Daoy (cell line): ENCODE data around the gene NF2. TPM values are rescaled to one million over a fixed set of nuclear protein-coding genes. Genes with fewer than 3 reads are reported as not detected.
"Not testable (repeated sequence)": the region's sequence is repeated elsewhere in the genome, so short reads cannot be mapped to it uniquely, and the experiment has no call there.

Source experiments
- DNase-seq: peaks from one replicate; pipeline ENCODE4 v3.0.0-alpha.2; 2015; ENCODE audit warnings: low read depth
- total RNA-seq: library from RNA; depleted of rRNA; stranded (reverse); fragments of >200 nt; shearing (Covaris generic); gene quantifications from 2 replicates; pipeline ENCODE4 v1.2.3, GENCODE V29; 2014; rRNA removed

NF2 gene
- 88.3 and 113 TPM in 2 replicates for total RNA-seq

DNA sequence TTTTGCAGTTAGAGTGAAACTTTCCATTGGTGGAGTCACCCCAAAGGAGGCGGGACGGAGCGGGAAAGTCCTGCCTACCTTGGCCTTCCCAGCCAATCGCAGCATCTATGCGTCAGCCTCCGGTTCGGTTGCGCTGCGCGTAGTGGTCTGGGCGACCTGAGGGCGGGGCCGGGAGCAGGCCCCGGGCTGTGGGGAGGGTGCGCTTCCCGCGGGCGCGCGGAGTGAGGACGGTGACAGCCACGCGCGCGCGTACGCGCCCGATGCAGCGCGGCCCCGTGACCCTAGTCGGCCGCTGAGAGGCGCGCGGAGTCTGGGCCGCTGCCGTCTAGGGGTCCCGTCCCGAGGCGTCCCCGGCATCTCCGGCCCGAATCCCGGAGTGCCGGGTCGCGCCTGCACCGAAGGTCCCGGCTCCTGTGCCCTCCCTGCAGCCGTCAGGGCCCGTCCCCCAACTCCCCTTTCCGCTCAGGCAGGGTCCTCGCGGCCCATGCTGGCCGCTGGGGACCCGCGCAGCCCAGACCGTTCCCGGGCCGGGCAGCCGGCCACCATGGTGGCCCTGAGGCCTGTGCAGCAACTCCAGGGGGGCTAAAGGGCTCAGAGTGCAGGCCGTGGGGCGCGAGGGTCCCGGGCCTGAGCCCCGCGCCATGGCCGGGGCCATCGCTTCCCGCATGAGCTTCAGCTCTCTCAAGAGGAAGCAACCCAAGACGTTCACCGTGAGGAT is at the start of gene NF2:
Gene NF2 (plus strand): TSS at position 276 of the 718 bp plus-strand sequence. CDS start 366 bp downstream, at position 642.
- DNase-seq = peak; percentile 99

- DNase-seq = no peak
Measured at GRCh38 chr22:29555065-29555644, 48.3 kb upstream of the NF2 start.

DNA sequence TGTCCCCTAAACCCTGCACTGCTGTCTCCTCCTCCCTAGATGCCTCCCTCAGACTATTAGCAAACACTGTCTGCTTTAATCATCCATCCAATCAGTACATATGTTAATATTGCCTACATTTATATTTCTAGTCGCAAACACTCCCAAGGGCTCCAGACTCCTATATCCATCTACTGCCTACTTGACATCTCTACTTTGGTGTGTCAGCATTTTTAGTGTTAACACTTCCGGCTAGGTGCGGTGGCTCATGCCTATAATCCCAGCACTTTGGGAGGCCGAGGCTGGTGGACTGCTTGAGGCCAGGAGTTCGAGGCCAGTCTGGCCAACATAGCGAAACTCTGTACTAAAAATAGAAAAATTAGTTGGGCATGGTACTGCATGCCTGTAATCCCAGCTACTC is 44.4 kb upstream of the NF2 start:
- DNase-seq = no peak

- no peak for DNase-seq
Measured at GRCh38 chr22:29559853-29560252, 43.6 kb upstream of the NF2 start.

DNA sequence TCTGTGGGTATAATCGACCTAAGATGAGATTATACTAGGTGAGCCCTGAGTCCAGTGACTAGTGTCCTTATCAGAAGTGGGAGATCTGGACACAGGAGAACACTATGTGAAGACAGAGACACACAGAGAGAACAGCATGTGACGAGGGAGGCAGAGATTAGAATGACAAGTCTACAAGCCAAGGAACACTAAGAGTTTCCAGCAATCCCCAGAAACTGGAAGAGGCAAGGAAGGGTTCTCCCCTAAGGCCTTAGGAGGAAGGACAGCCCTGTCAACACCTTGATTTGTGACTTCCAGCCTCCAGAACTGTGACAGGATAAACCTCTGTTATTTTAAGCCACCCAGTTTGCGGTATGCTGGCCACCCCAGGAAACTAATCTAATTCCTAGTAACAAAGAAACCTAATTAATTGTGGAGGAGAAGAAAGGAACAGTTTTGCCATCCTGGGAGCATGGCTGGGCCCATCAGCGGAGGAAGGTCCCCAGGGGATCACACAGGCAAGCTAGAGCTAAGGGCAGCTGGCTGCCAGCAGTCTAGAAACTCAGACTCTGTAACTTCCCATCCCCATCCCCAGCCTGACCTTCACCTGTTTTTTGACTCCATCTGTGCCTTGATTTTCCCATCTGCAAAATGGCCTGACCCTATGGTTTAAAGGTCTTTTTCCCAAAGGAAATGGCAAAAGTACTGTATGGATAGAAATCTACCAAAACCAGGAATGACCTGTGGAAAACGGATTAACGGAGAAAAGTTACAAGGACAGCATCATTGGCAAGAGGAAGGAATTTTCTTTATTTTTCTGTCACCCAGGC is 39.6 kb upstream of the NF2 start:
- DNase-seq = no peak

DNA sequence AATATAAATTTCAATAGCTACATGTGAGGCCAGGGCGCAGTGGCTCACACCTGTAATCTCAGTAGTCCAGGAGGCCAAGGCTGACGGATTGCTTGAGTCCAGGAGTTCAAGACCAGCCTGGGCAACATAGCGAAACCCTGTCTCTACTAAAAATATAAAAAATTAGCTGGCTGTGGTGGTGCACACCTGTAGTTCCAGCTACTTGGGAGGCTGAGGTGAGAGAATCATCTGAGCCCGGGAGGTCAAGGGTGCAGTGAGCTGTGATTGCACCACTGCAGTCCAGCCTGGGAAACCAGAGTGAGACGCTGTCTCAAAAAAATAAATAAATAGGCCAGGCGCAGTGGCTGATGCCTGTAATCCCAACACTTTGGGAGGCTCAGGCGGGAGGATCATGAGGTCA is 36.9 kb upstream of the NF2 start:
- not testable (repeated sequence) for DNase-seq

GRCh38 chr22:29567338-29567737 is 36.1 kb upstream of the NF2 start:
- DNase-seq = no peak

- no peak for DNase-seq
Measured at GRCh38 chr22:29569011-29569678, 34.3 kb upstream of the NF2 start.

DNA sequence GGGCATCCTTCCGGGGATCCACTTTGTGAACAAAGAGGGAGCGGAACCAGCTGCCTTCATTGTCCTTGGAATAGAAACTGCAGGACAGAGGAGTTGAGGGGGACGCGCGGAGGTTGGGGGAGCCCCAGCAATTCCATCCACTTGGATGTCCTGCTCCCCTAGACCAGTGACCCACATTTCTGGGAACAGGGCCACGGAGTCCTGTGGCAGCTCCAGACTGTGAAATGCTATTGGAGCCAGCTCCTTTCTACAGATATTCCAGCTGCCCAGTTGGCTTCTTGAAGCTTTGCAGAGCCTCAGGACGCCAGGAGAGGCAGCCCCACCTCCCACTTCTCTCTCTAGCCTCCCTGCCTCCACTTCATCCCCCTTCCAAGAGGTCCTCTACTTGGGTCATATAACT is 33.0 kb upstream of the NF2 start:
- DNase-seq = no peak

DNA sequence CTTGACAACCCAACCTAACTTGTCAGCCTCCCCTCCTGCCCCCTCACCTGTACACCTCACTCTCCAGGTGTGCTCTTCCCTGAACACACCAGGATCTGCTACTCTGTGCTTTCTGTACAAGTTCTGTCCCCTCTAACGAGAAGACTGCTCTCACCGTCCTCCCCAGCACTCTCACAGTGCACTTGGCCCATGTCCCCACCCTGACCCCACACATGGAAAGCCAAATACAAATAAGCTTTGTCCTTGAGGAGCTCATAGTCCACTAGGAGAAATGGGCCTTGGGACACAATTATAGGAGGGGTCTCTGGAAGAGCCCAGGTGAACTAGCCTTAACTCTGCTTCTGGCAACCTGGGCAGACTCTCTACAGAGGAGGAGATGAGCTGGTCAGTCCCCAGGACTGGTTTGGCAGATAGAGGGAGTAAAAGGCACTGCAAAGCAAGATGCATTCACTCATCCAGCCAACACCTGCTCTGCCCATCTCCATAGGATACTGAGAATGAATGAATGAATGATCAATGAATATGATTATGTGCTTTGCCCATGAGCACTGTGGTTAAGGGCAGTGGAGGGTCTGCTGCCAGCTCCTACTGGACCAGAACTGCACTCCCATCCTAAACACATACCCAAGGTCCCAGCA is 32.4 kb upstream of the NF2 start:
- no peak for DNase-seq

DNA sequence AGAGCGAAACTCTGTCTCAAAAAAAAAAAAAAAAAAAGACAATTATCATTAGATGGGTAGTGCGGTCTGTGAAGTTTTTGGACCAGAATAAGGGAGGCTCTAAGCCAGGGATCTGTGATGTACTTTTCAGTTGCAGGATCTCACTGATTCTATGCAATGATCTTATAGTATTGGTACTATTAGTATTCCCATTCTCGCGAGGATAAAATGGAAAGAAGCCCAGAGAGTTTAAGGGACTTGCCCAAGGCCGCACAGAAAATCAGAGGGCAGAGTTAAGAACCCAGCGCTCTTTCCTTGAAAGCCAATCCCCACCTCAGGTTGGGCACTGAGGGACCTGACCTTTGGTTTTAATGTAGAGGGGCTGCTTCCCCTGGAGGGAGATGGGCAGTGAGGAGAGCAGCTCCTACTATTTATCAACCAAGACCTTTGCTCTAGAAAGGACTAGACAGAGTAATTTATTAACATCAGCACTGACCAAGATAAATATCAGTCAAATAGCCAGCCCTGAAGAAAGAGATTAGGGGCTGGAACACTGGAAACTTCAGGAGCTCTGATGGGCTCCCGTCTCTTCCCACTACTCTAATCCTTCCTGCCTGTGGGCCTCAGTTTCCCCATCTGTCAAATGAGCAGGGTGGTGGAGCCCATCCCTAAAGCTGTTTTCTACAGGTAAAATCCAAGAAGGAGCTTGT is 28.5 kb upstream of the NF2 start:
- no peak for DNase-seq

DNA sequence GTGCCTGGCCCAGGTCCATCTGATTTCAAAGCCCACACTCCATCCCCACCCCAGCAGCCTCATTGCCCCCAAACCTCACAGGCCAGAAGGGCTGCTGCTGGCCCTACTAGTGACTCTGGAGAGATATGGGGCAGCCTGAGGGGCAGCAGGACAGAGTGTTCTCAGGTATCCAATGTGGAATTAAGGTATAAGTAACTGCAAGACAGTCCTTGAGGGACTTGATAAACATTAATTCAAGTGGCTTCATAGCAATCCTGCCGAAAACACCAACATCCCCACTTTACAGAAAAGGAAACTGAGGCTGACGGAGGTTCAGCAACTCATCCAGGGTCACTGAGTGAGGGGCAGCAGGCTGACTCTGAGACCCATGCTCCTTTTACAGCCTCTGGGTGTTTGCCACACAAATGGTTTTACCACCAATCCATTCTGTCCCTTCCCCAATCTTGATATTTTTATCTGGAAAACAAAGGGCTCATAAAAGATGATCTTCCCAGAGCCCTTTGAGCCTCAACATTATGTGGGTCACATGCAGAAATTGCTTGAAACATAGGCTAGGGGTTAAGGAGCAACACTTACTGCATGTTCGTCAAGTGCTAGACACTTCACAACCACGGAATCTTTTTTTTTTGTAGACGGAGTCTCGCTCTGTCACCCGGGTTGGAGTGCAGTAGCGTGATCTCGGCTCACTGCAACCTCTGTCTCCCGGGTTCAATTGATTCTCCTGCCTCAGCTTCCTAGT is 24.8 kb upstream of the NF2 start:
- no peak for DNase-seq

- no peak for DNase-seq
Measured at GRCh38 chr22:29580200-29580810, 23.1 kb upstream of the NF2 start.

DNA sequence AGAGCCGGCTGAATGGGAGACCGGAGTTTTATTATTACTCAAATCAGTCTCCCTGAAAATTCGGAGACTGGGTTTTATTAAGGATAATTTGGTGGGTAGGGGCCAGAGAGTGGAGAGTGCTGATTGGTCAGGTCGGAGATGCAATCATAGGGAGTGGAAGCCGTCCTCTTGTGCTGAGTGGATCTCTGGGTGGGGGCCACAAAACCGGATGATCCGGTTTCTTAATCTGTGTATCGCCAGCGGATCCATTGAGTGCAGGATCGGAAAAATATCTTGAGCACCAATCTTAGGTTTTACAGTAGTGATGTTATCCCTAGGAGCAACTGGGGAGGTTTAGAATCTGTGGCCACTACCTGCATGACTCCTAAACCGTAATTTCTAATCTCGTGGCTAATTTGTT is 21.6 kb upstream of the NF2 start:
- DNase-seq = no peak

DNA sequence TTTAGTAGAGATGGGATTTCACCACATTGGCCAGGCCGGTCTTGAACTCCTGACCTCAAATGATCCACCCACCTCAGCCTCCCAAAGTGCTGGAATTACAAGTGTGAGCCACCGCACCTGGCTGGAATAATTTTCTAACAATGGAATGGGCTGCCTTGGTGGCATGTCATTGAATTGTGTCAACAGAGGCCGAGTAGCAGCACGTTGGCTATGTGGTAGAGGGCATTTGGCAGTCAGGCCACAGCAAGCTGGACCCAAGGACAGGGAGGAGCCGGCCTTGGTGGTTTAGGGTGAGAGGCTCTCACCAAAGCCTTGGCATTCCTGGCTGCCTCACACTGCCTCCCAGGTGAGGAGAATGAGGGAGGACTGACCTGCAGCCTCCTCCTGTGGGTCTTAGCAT is 18.5 kb upstream of the NF2 start:
- DNase-seq = no peak

GRCh38 chr22:29586193-29586705 is 17.2 kb upstream of the NF2 start:
- DNase-seq = not testable (repeated sequence)

- DNase-seq = peak; percentile 80
Measured at GRCh38 chr22:29587938-29588699, 15.3 kb upstream of the NF2 start.

GRCh38 chr22:29593923-29594322 is 9.5 kb upstream of the NF2 start:
- DNase-seq = no peak

GRCh38 chr22:29594447-29594846 is 9.0 kb upstream of the NF2 start:
- DNase-seq = not testable (repeated sequence)
